Astrocyte of the spinal cord (primary cell): ENCODE data around the gene IGFBP5.
A peak's percentile ranks its signal among the peaks of the same experiment; 100 is the strongest.

Experiments
- DNase-seq: peaks from one replicate; pipeline ENCODE4 v3.0.0; 2011; ENCODE audit warnings: low read depth, low spot score
- H3K4me3 ChIP-seq: 2 replicates; pipeline ENCODE4 v1.5.1; 2011; ENCODE audit warnings: low read depth, mild to moderate bottlenecking, low read length, moderate library complexity
- in situ Hi-C: cut with HindIII; loops from 2 replicates; pipeline ENCODE4 v1.10.0; 2017; ENCODE audit warnings: low sequenced_read_pairs
- TF ChIP-seq, protein P1 (sequence below): IDR thresholded peaks from 2 replicates; pipeline ENCODE4 v1.5.1; 2012; ENCODE audit warnings: low read depth, mild to moderate bottlenecking, low read length, inconsistent platforms

The IGFBP5 gene

DNA sequence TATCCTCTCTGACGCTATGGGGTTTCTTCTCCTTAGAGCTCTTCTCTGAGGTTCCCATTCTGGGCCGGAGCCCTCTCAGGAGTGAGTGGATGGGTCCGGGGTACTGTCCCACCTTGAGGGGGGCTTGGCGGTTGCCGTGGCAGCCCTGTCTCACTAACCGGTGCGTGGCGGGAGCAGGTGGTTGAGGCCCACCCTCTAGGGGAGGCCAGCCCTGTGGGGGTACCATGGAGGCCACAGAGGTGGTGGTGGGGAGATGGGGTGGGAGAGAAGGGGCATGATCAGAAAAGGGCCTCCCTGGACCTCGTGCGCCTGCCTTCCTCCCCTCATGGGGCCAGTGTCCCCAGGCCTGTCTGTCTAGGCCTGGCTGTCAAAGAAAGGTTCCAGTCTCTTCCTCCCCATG, 22.3 kb downstream of the IGFBP5 start:
- TF ChIP-seq, protein P1, sequence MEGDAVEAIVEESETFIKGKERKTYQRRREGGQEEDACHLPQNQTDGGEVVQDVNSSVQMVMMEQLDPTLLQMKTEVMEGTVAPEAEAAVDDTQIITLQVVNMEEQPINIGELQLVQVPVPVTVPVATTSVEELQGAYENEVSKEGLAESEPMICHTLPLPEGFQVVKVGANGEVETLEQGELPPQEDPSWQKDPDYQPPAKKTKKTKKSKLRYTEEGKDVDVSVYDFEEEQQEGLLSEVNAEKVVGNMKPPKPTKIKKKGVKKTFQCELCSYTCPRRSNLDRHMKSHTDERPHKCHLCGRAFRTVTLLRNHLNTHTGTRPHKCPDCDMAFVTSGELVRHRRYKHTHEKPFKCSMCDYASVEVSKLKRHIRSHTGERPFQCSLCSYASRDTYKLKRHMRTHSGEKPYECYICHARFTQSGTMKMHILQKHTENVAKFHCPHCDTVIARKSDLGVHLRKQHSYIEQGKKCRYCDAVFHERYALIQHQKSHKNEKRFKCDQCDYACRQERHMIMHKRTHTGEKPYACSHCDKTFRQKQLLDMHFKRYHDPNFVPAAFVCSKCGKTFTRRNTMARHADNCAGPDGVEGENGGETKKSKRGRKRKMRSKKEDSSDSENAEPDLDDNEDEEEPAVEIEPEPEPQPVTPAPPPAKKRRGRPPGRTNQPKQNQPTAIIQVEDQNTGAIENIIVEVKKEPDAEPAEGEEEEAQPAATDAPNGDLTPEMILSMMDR, result no peak
- DNase-seq, result no peak
- no peak overlapping the region for H3K4me3 ChIP-seq
- in situ Hi-C loops, result no loop called here

DNA sequence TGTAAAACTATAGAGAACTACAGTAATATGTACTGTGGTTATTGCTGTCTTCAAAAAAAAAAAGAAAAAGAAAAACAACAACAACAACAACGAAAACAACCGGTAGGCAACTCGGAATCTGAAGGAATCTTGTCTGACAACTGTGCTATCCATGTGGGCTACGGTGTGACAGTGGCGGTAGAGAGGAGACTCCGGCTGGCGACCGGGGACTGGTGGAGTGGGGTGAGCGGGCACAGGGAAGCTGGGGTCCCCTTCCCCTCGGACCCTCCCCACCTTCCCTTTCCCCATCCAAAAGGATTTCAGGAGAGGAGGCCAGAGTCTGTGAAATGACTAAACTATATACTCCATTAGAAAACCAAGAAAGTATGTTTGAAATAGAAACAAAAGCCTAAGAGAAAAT, 22.9 kb downstream of the IGFBP5 start:
- no peak overlapping the region for H3K4me3 ChIP-seq
- DNase-seq, result no peak
- TF ChIP-seq, protein P1, result no peak
- in situ Hi-C loops, result no loop called here

DNA sequence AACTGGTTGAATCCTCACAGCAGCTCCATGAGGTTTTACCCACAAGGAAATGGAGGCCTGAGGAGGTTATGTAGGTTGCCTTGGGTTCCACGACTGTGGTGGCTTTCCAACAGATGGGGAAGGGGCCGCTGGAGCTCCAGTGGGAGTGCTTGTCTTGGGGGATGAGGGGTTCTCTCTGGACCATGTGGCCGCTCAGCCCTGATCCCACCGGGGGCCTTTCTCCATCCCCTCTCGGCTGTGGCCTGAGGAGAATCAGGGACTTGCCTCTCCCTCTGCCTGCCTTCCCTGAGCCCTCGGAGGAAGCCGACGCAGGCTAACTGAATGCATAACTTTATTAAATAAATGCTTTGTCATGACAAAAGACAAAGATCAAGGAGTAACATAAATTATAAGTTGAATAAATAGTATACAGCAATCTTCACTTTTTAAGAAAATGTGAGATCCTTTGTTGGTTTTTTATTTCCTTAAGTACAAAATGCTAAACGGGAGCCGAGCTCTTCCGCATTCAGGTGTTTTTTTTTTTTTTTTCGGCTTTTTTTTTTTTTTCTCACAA, 23.5 kb downstream of the IGFBP5 start:
- DNase-seq, result no peak
- no peak overlapping the region for H3K4me3 ChIP-seq
- TF ChIP-seq, protein P1, result no peak
- in situ Hi-C loops, result no loop called here

DNA sequence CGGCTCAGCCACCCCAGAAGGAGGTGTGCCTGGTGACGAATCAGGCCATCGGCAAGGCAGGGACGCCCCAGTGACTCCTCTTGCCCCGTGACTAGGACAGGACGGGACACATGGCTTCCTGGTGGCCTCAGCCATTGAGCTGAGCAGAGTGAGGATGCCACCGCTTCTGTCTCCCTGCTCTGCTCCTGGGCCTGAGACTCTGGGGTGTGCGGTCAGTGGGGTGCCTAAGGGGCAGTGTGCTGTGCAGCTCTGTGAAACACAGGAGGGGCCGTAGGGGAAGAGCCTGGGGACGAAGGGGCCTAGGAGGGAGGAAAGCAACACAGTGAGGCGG, 24.3 kb downstream of the IGFBP5 start:
- in situ Hi-C loops, result no loop called here
- TF ChIP-seq, protein P1, result no peak
- H3K4me3 ChIP-seq, result no peak overlapping the region
- DNase-seq, result no peak

DNA sequence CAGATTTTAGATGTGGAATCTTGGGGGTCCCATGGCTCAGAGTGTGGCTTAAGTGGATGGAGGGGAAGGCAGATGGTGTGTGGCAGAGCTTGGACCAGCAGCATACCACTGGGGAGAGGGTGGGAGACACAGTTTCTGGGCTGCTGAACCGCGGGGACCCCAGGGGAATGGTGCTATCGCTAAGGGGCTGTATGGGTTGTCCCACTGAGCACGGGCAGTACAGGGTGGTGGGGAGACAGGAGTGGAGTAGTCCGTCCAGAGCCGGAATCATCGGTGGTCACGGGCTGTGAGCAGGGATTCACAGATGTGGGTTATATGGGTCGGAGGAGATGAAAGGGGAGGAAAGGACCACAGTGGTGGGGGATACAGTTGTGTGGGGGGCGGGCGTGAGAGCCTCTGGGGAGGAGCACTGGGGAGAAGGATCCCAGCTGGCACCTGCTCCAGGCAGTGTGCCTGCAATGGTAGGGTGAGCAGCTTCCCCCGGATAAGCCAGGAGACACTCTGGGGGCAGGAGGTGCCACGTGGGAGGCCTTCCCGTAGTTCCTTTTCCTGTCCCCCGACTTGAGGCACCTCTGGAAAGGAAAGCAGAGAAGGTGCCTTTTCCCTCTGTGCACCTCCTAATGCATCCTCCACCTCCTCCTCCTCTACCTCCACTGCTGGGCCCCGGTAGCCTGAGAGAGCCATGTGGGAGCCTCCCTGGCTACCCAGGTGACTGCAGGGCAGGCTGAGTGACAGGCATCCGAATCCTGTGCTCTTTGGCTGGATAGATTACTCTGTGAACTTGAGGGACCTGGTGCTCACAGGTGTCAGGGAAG, 24.9 kb downstream of the IGFBP5 start:
- H3K4me3 ChIP-seq, result no peak overlapping the region
- in situ Hi-C loops, result no loop called here
- no peak for DNase-seq
- TF ChIP-seq, protein P1, result no peak

DNA sequence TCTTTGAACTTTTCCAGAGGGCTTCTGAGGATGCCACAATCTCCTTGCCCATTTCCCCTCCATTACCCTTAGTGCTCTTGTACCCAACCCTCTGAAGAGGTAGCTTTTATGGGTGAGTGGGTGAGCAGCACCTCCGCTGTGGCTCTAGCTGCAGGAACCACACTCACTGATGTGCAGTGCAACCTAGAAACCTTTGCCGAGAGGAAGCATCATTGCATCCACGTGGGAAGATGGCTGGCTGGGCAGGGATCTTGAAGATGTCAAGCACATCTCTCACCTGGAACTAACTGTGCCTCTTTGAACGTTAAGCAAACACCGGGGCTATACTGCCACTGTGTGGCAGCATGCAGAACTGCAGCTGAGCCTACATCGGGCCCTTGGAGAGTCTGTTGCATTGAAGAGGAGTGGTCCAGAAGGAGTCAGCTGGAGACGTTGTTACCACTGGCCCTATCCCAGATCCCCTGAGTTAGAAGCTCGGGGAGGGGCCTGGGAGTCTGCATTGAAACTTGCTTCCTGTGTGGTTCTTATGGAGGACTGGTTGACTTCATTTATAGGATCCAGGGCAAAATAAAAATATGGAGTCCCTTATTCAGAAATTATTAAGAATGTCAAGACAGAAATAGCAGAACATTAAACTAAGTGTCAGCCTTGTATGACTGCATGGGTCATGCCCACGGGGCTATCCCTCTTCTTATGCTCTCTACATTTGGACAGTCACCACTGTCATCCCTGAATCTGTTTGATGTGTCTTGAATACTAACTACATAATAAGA, 28.7 kb downstream of the IGFBP5 start:
- H3K4me3 ChIP-seq, result no peak overlapping the region
- in situ Hi-C loops, result no loop called here
- TF ChIP-seq, protein P1, result peak; percentile 99
- peak; percentile 75 for DNase-seq
